K562 (cell line): ENCODE data around the gene KPNA1. TPM values are rescaled to one million over a fixed set of nuclear protein-coding genes. Genes with fewer than 3 reads are reported as not detected.

Source experiments
- CHD4 ChIP-seq: fragments of 200-600 bp; sonication (generic); IDR thresholded peaks from 3 replicates; pipeline ENCODE4 v1.6.1; 2012; ENCODE audit warnings: low read depth, mild to moderate bottlenecking, mixed read lengths, low read length, inconsistent platforms; ENCODE audit not compliant: insufficient read depth, insufficient replicate concordance, poor library complexity, severe bottlenecking
- CREB1 ChIP-seq, 2 experiments: sonication (generic) in 1 of 2; formaldehyde crosslinking in 1 of 2; IDR thresholded peaks; 2 replicates each; pipeline versions ENCODE4 v1.6.1 to v1.8.0; 2012 to 2022; ENCODE audit warnings: inconsistent platforms in 1 of 2, mild to moderate bottlenecking in 1 of 2, missing genetic modification reagents in 1 of 2, moderate library complexity in 1 of 2
- TAF1 ChIP-seq: IDR thresholded peaks from 2 replicates; pipeline ENCODE4 v1.6.1; 2011; ENCODE audit warnings: mild to moderate bottlenecking, low read length, moderate library complexity; ENCODE audit not compliant: insufficient read depth, control insufficient read depth, severe bottlenecking; ENCODE audit errors: extremely low read depth
- ZBTB7A ChIP-seq: IDR thresholded peaks from 2 replicates; pipeline ENCODE4 v1.6.1; 2011; ENCODE audit warnings: low read depth, mild to moderate bottlenecking, low read length, moderate library complexity, borderline replicate concordance; ENCODE audit not compliant: control insufficient read depth
- ZNF408 ChIP-seq: fragments of 250-450 bp; sonication (Bioruptor Pico); IDR thresholded peaks from 2 replicates; pipeline ENCODE4 v1.4.0; 2020; ENCODE audit warnings: low read depth, mild to moderate bottlenecking, moderate library complexity
- ZNF778 ChIP-seq: fragments of 450-650 bp; formaldehyde crosslinking; IDR thresholded peaks from 2 replicates; pipeline ENCODE4 v1.4.0; 2020; ENCODE audit warnings: mild to moderate bottlenecking, moderate library complexity
- ZNF785 ChIP-seq: fragments of 250-450 bp; sonication (Bioruptor Pico); IDR thresholded peaks from 2 replicates; pipeline ENCODE4 v1.4.0; 2020; ENCODE audit warnings: mild to moderate bottlenecking
- polyA plus RNA-seq, 8 experiments: library from polyadenylated mRNA; depleted of rRNA in 4 of 8; stranded (reverse) in 5 of 8; unstranded in 3 of 8; fragments of >200 nt; fragmentation: Nextera tagmentation in 2 of 8; fragmentation: Illumina TruSeq in 1 of 8; extraction: Ambion mirVana in 2 of 8; extraction: Trizol in 1 of 8; gene quantifications; 2 replicates each; pipeline versions ENCODE4 v1.2.1 to v1.2.3, GENCODE V29; 2011 to 2014; ENCODE audit warnings: inconsistent platforms in 1 of 8, missing spikeins in 1 of 8
- total RNA-seq, 7 experiments: library from RNA; depleted of rRNA in 6 of 7; stranded (reverse); fragments of >200 nt in 6 of 7; fragmentation: Illumina TruSeq in 2 of 7; extraction: Trizol in 2 of 7; gene quantifications; 2 replicates each; pipeline versions ENCODE4 v1.2.1 to v1.2.3, GENCODE V29; 2011 to 2021; ENCODE audit warnings: low replicate concordance in 1 of 7
- TF ChIP-seq, protein P1 (sequence below): sonication (generic); formaldehyde crosslinking; IDR thresholded peaks from 2 replicates; pipeline ENCODE4 v1.8.0; 2022; ENCODE audit warnings: mild to moderate bottlenecking, missing genetic modification reagents
- TF ChIP-seq, protein P2 (sequence below): fragments of 250-450 bp; sonication (Bioruptor Pico); IDR thresholded peaks from 2 replicates; pipeline ENCODE4 v1.8.0; 2022; ENCODE audit warnings: inconsistent platforms, mild to moderate bottlenecking, moderate library complexity, borderline replicate concordance
- TF ChIP-seq, protein P3 (sequence below): fragments of 450-650 bp; IDR thresholded peaks from 2 replicates; pipeline ENCODE4 v1.6.1; 2016; ENCODE audit warnings: missing biosample characterization, missing genetic modification characterization
- TF ChIP-seq, protein P4 (sequence below): fragments of 250-450 bp; sonication (Bioruptor Pico); IDR thresholded peaks from 2 replicates; pipeline ENCODE4 v1.4.0; 2020; ENCODE audit warnings: mild to moderate bottlenecking, moderate library complexity, borderline replicate concordance
- TF ChIP-seq, protein P5 (sequence below): sonication (generic); formaldehyde crosslinking; IDR thresholded peaks from 2 replicates; pipeline ENCODE4 v1.5.0; 2020; ENCODE audit warnings: missing genetic modification reagents

Gene KPNA1
- total and polyA plus RNA-seq, 9 of the 15 experiments (the other 6 are each of a cell fraction or from before 2014, with no cell fraction given): 9.3 to 53.8 (median 33.5) TPM

DNA sequence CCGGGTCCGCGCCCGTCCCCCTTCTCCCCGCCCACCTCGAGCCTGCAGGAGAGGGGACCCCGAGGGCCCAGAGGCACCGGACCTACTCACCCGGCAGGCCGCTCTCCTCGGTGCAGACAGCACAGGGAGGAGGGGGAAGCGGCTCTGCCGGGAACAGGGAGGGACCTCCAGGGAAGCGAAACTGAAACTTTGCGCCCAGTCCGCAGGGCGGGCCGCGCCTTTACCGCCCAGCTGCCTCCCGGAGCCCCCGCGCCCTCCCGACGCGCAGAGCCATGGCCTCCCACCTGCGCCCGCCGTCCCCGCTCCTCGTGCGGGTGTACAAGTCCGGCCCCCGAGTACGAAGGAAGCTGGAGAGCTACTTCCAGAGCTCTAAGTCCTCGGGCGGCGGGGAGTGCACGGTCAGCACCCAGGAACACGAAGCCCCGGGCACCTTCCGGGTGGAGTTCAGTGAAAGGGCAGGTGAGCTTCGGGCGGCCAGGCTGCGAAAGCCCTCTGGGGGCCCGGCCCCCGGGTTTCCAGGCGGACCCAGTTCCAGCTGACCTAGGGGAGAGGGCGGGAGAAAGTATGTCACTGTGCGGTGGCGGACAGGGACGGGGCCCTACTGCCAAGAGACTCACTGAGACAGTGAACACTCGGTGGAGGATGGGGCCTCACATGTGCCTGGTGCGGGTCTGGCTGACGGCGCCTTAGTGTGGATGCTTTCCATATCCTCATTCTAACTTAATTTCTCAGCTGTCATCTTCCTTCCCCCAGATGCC is 49.6 kb upstream of the KPNA1 start, which contains the start of the genes DTX3L and PARP9 (continued):
- TF ChIP-seq, protein P1, sequence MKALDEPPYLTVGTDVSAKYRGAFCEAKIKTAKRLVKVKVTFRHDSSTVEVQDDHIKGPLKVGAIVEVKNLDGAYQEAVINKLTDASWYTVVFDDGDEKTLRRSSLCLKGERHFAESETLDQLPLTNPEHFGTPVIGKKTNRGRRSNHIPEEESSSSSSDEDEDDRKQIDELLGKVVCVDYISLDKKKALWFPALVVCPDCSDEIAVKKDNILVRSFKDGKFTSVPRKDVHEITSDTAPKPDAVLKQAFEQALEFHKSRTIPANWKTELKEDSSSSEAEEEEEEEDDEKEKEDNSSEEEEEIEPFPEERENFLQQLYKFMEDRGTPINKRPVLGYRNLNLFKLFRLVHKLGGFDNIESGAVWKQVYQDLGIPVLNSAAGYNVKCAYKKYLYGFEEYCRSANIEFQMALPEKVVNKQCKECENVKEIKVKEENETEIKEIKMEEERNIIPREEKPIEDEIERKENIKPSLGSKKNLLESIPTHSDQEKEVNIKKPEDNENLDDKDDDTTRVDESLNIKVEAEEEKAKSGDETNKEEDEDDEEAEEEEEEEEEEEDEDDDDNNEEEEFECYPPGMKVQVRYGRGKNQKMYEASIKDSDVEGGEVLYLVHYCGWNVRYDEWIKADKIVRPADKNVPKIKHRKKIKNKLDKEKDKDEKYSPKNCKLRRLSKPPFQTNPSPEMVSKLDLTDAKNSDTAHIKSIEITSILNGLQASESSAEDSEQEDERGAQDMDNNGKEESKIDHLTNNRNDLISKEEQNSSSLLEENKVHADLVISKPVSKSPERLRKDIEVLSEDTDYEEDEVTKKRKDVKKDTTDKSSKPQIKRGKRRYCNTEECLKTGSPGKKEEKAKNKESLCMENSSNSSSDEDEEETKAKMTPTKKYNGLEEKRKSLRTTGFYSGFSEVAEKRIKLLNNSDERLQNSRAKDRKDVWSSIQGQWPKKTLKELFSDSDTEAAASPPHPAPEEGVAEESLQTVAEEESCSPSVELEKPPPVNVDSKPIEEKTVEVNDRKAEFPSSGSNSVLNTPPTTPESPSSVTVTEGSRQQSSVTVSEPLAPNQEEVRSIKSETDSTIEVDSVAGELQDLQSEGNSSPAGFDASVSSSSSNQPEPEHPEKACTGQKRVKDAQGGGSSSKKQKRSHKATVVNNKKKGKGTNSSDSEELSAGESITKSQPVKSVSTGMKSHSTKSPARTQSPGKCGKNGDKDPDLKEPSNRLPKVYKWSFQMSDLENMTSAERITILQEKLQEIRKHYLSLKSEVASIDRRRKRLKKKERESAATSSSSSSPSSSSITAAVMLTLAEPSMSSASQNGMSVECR (CRISPR knock-in tag): peak; percentile 88
- TF ChIP-seq ZNF785 (CRISPR knock-in tag) (no peak), ZNF778 (CRISPR knock-in tag) (no peak), CREB1 (IDR thresholded peaks at IDR 0.05) (no peak), CREB1 (CRISPR knock-in tag; IDR thresholded peaks at IDR 0.05) (no peak), ZNF408 (CRISPR knock-in tag) (no peak), TAF1 (peak; percentile 52), CHD4 (no peak), ZBTB7A (peak; percentile 56; the same call in 1 of the 2 replicates)
- TF ChIP-seq, protein P2, sequence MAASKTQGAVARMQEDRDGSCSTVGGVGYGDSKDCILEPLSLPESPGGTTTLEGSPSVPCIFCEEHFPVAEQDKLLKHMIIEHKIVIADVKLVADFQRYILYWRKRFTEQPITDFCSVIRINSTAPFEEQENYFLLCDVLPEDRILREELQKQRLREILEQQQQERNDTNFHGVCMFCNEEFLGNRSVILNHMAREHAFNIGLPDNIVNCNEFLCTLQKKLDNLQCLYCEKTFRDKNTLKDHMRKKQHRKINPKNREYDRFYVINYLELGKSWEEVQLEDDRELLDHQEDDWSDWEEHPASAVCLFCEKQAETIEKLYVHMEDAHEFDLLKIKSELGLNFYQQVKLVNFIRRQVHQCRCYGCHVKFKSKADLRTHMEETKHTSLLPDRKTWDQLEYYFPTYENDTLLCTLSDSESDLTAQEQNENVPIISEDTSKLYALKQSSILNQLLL: no peak
- TF ChIP-seq, protein P3, sequence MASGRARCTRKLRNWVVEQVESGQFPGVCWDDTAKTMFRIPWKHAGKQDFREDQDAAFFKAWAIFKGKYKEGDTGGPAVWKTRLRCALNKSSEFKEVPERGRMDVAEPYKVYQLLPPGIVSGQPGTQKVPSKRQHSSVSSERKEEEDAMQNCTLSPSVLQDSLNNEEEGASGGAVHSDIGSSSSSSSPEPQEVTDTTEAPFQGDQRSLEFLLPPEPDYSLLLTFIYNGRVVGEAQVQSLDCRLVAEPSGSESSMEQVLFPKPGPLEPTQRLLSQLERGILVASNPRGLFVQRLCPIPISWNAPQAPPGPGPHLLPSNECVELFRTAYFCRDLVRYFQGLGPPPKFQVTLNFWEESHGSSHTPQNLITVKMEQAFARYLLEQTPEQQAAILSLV (tag): no peak
- TF ChIP-seq, protein P4, sequence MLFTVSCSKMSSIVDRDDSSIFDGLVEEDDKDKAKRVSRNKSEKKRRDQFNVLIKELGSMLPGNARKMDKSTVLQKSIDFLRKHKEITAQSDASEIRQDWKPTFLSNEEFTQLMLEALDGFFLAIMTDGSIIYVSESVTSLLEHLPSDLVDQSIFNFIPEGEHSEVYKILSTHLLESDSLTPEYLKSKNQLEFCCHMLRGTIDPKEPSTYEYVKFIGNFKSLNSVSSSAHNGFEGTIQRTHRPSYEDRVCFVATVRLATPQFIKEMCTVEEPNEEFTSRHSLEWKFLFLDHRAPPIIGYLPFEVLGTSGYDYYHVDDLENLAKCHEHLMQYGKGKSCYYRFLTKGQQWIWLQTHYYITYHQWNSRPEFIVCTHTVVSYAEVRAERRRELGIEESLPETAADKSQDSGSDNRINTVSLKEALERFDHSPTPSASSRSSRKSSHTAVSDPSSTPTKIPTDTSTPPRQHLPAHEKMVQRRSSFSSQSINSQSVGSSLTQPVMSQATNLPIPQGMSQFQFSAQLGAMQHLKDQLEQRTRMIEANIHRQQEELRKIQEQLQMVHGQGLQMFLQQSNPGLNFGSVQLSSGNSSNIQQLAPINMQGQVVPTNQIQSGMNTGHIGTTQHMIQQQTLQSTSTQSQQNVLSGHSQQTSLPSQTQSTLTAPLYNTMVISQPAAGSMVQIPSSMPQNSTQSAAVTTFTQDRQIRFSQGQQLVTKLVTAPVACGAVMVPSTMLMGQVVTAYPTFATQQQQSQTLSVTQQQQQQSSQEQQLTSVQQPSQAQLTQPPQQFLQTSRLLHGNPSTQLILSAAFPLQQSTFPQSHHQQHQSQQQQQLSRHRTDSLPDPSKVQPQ: no peak
- TF ChIP-seq, protein P5, sequence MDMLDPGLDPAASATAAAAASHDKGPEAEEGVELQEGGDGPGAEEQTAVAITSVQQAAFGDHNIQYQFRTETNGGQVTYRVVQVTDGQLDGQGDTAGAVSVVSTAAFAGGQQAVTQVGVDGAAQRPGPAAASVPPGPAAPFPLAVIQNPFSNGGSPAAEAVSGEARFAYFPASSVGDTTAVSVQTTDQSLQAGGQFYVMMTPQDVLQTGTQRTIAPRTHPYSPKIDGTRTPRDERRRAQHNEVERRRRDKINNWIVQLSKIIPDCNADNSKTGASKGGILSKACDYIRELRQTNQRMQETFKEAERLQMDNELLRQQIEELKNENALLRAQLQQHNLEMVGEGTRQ (CRISPR knock-in tag): no peak
